PC-3 (cell line): ENCODE results near the gene NKIRAS2.
"Not testable (repeated sequence)": the region's sequence is repeated elsewhere in the genome, so short reads cannot be mapped to it uniquely, and the experiment has no call there.

Experiments used
- EZH2 ChIP-seq: fragments of 300-600 bp; sonication (generic); IDR thresholded peaks from one replicate; pipeline ENCODE4 v1.6.1; 2017; ENCODE audit warnings: antibody characterized with exemption, mild to moderate bottlenecking, low read length; ENCODE audit not compliant: unreplicated experiment
- EZH2phosphoT487 ChIP-seq: fragments of 300-600 bp; sonication (generic); IDR thresholded peaks from 2 replicates; pipeline ENCODE4 v1.6.1; 2018; ENCODE audit warnings: mild to moderate bottlenecking, antibody characterized with exemption, low read length, borderline replicate concordance
- TF ChIP-seq, protein P1 (sequence below): fragments of 300-600 bp; sonication (generic); conservative IDR thresholded peaks from 2 replicates; pipeline ENCODE4 v1.5.1; 2017; ENCODE audit warnings: antibody characterized with exemption, low read depth, mild to moderate bottlenecking, low read length

DNA sequence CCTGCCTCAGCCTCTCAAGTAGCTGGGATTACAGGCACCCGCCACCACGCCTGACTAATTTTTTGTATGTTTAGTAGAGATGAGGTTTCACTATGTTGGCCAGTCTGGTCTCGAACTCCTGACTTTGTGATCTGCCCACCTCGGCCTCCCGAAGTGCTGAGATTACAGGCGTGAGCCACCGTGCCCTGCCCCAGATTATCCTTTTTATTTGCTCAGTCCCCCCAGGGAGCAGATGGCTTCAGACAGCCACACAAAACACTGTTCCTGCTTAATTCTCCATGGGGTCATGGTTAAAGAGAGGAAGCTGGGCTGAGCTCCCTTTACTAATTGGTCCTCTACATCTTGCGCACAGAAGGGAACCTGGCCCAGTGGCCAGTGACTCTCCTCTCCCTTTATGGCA lies 955 bp downstream of the NKIRAS2 start:
- TF ChIP-seq, protein P1, sequence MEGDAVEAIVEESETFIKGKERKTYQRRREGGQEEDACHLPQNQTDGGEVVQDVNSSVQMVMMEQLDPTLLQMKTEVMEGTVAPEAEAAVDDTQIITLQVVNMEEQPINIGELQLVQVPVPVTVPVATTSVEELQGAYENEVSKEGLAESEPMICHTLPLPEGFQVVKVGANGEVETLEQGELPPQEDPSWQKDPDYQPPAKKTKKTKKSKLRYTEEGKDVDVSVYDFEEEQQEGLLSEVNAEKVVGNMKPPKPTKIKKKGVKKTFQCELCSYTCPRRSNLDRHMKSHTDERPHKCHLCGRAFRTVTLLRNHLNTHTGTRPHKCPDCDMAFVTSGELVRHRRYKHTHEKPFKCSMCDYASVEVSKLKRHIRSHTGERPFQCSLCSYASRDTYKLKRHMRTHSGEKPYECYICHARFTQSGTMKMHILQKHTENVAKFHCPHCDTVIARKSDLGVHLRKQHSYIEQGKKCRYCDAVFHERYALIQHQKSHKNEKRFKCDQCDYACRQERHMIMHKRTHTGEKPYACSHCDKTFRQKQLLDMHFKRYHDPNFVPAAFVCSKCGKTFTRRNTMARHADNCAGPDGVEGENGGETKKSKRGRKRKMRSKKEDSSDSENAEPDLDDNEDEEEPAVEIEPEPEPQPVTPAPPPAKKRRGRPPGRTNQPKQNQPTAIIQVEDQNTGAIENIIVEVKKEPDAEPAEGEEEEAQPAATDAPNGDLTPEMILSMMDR: not testable (repeated sequence)
- not testable (repeated sequence) for TF ChIP-seq EZH2, EZH2phosphoT487
